CD4-positive, alpha-beta T cell treated with Interleukin-2 at 100 ng/mL for 4 hours (primary cell): Measurements from ENCODE around the gene TINAG.

Source experiments
- DNase-seq: peaks from one replicate; pipeline ENCODE4 v3.0.0-alpha.2; 2020; ENCODE audit warnings: low spot score

Gene TINAG

GRCh38 chr6:54431466-54431865, 123.2 kb downstream of the TINAG start:
- DNase-seq = no peak
